CD4-positive, alpha-beta T cell treated with Interleukin-21 for 1 hour (primary cell): ENCODE results near the gene ARID4B.
"Not testable (repeated sequence)": the region's sequence is repeated elsewhere in the genome, so short reads cannot be mapped to it uniquely, and the experiment has no call there.

Source experiments
- DNase-seq: peaks from one replicate; pipeline ENCODE4 v3.0.0-alpha.2; 2020

ARID4B gene

GRCh38 chr1:235266967-235267366 is 61.0 kb downstream of the ARID4B start:
- no peak for DNase-seq

GRCh38 chr1:235266325-235266724 is 61.7 kb downstream of the ARID4B start:
- DNase-seq, result no peak

- DNase-seq, result no peak
Observed at GRCh38 chr1:235265900-235266299, 62.1 kb downstream of the ARID4B start.

GRCh38 chr1:235264327-235264726 is 63.7 kb downstream of the ARID4B start:
- no peak for DNase-seq

GRCh38 chr1:235262539-235262938 is 65.4 kb downstream of the ARID4B start:
- no peak for DNase-seq

- no peak for DNase-seq
Observed at GRCh38 chr1:235261243-235261642, 66.7 kb downstream of the ARID4B start.

GRCh38 chr1:235259133-235259778 is 68.7 kb downstream of the ARID4B start:
- DNase-seq, result peak; percentile 32

- not testable (repeated sequence) for DNase-seq
Observed at GRCh38 chr1:235258068-235258467, 69.9 kb downstream of the ARID4B start.

- DNase-seq, result no peak
Observed at GRCh38 chr1:235254721-235255120, 73.3 kb downstream of the ARID4B start.

GRCh38 chr1:235253219-235253962 is 74.6 kb downstream of the ARID4B start:
- peak; percentile 79 for DNase-seq

- no peak for DNase-seq
Observed at GRCh38 chr1:235250430-235250829, 77.5 kb downstream of the ARID4B start.

GRCh38 chr1:235246022-235246948 is 81.7 kb downstream of the ARID4B start:
- DNase-seq, result no peak

- peak; percentile 9 for DNase-seq
Observed at GRCh38 chr1:235244974-235245592, 82.9 kb downstream of the ARID4B start.

GRCh38 chr1:235240960-235241359 is 87.0 kb downstream of the ARID4B start:
- no peak for DNase-seq

GRCh38 chr1:235239851-235240250 is 88.1 kb downstream of the ARID4B start:
- no peak for DNase-seq

- DNase-seq, result no peak
Observed at GRCh38 chr1:235238558-235238957, 89.4 kb downstream of the ARID4B start.

GRCh38 chr1:235236128-235236527 is 91.9 kb downstream of the ARID4B start:
- DNase-seq, result no peak

GRCh38 chr1:235229868-235230267 is 98.1 kb downstream of the ARID4B start:
- no peak for DNase-seq

- no peak for DNase-seq
Observed at GRCh38 chr1:235227414-235227813, 100.6 kb downstream of the ARID4B start.

- no peak for DNase-seq
Observed at GRCh38 chr1:235226933-235227332, 101.0 kb downstream of the ARID4B start.

- no peak for DNase-seq
Observed at GRCh38 chr1:235225299-235225698, 102.7 kb downstream of the ARID4B start.

- no peak for DNase-seq
Observed at GRCh38 chr1:235221653-235222375, 106.2 kb downstream of the ARID4B start.
